Measurements from ENCODE around the gene VPS35.
A peak's percentile ranks its signal among the peaks of the same experiment; 100 is the strongest.

GRCh38 chr16:46607529-46607928 lies 81.4 kb downstream of the VPS35 start:
- TF ChIP-seq CTCF (IDR thresholded peaks at IDR 0.05), result peak in 1 of 4 experiments; percentile 24
- no peak for TF ChIP-seq POLR2AphosphoS5 (IDR thresholded peaks at IDR 0.05)
- no peak for TF ChIP-seq POLR2A (IDR thresholded peaks at IDR 0.05)
- TF ChIP-seq EP300 (IDR thresholded peaks at IDR 0.05), result no peak
